ENCODE measurements around the gene MKNK1.

Gene MKNK1

GRCh38 chr1:46595127-46595526 lies 8.9 kb downstream of the MKNK1 start:
- no peak for DNase-seq (ENCODE audit: low spot score)

- no peak for DNase-seq (ENCODE audit: low spot score)
Observed at GRCh38 chr1:46594063-46594462, 10.0 kb downstream of the MKNK1 start.

- DNase-seq (ENCODE audit: low spot score), result no peak
Observed at GRCh38 chr1:46592823-46593222, 11.2 kb downstream of the MKNK1 start.

GRCh38 chr1:46589529-46589928 lies 14.5 kb downstream of the MKNK1 start:
- no peak for DNase-seq (ENCODE audit: low spot score)

GRCh38 chr1:46587069-46587468 lies 17.0 kb downstream of the MKNK1 start:
- DNase-seq (ENCODE audit: low spot score), result no peak

- no peak for DNase-seq (ENCODE audit: low spot score)
Observed at GRCh38 chr1:46585312-46585938, 18.6 kb downstream of the MKNK1 start.

- no peak for DNase-seq (ENCODE audit: low spot score)
Observed at GRCh38 chr1:46583494-46583893, 20.6 kb downstream of the MKNK1 start.

- DNase-seq (ENCODE audit: low spot score), result no peak
Observed at GRCh38 chr1:46582972-46583371, 21.1 kb downstream of the MKNK1 start.

- DNase-seq (ENCODE audit: low spot score), result no peak
Observed at GRCh38 chr1:46581681-46582455, 22.2 kb downstream of the MKNK1 start.

- no peak for DNase-seq (ENCODE audit: low spot score)
Observed at GRCh38 chr1:46580140-46580903, 23.7 kb downstream of the MKNK1 start.

GRCh38 chr1:46577671-46578070 lies 26.4 kb downstream of the MKNK1 start:
- DNase-seq (ENCODE audit: low spot score), result no peak

- DNase-seq (ENCODE audit: low spot score), result no peak
Observed at GRCh38 chr1:46576596-46576995, 27.5 kb downstream of the MKNK1 start.

GRCh38 chr1:46575778-46576177 lies 28.3 kb downstream of the MKNK1 start:
- no peak for DNase-seq (ENCODE audit: low spot score)

- DNase-seq (ENCODE audit: low spot score), result no peak
Observed at GRCh38 chr1:46575300-46575699, 28.8 kb downstream of the MKNK1 start.

- DNase-seq (ENCODE audit: low spot score), result no peak
Observed at GRCh38 chr1:46571691-46572225, 32.3 kb downstream of the MKNK1 start.

- no peak for DNase-seq (ENCODE audit: low spot score)
Observed at GRCh38 chr1:46569884-46570725, 34.0 kb downstream of the MKNK1 start.

- no peak for DNase-seq (ENCODE audit: low spot score)
Observed at GRCh38 chr1:46569116-46569515, 35.0 kb downstream of the MKNK1 start.

GRCh38 chr1:46568461-46568891 lies 35.6 kb downstream of the MKNK1 start:
- no peak for DNase-seq (ENCODE audit: low spot score)

GRCh38 chr1:46563341-46563740 lies 40.7 kb downstream of the MKNK1 start:
- DNase-seq (ENCODE audit: low spot score), result no peak

- no peak for DNase-seq (ENCODE audit: low spot score)
Observed at GRCh38 chr1:46562498-46562897, 41.6 kb downstream of the MKNK1 start.

GRCh38 chr1:46558966-46559365 lies 45.1 kb downstream of the MKNK1 start:
- DNase-seq (ENCODE audit: low spot score), result no peak
